ENCODE measurements around the gene COQ4. TPM values are rescaled to one million over a fixed set of nuclear protein-coding genes. Genes with fewer than 3 reads are reported as not detected.
"Not testable (repeated sequence)": the region's sequence is repeated elsewhere in the genome, so short reads cannot be mapped to it uniquely, and the experiment has no call there.

COQ4 gene
- total RNA-seq, 8 experiments from 2014 or later: 37.8 to 66.5 (median 51.1) TPM

GRCh38 chr9:128338852-128339614, 16.4 kb downstream of the COQ4 start:
- ATAC-seq (replicated peaks in 6 of 8); in situ Hi-C loops (cut with MboI; ENCODE audit: low pct_unique_long_range_greater_than_20kb in 2 of 9, low sequenced_read_pairs in 9 of 9, unreplicated experiment in 9 of 9): not testable (repeated sequence)

GRCh38 chr9:128339761-128340690, 17.4 kb downstream of the COQ4 start, which contains the start of gene SLC27A4:
Gene SLC27A4, plus strand, starts transcription at chr9:128340527. Its CDS starts 2,606 bp downstream, at chr9:128343133.
- in situ Hi-C loops (cut with MboI; ENCODE audit: low pct_unique_long_range_greater_than_20kb in 2 of 9, low sequenced_read_pairs in 9 of 9, unreplicated experiment in 9 of 9): no loop called here
- WGBS, 10 experiments: 0 to 63% (median 43%) methylated on average over 1 to 4 of the region's 75 CpGs; no CpG with 5 or more reads in 6 of the 10 experiments
- Histone ChIP-seq H3K4me1 (replicated peaks in 1 of 2) (peaks cover 0 to 5% of the 10 kb centered on the region in 2 donors), H3K4me3 (peak within 1 kb of the TSS; percentile 53 to 95 (median 77)), H3K27ac (peak within 1 kb of the TSS; percentile 43 to 51)
- ATAC-seq (replicated peaks in 6 of 8): peak; percentile 89 to 95 (median 91)

More at GRCh38 chr9:128338852-128339614, 16.4 kb downstream of the COQ4 start:
- not testable (repeated sequence) for H3K4me1 ChIP-seq (replicated peaks in 1 of 2); H3K27ac ChIP-seq; H3K4me3 ChIP-seq
- 60 to 100% (median 81%) methylated on average over 1 to 12 of the region's 15 CpGs; no CpG with 5 or more reads in 2 of the 10 experiments for WGBS, 10 experiments

GRCh38 chr9:128340691-128341434, 18.2 kb downstream of the COQ4 start:
- peak overlapping the region; percentile 43 to 51 for H3K27ac ChIP-seq
- 0 to 3% (median 0%) methylated on average over 1 to 8 of the region's 48 CpGs; no CpG with 5 or more reads in 4 of the 10 experiments for WGBS, 10 experiments
- ATAC-seq (replicated peaks in 6 of 8): peak in 7 of 8 experiments; percentile 47 to 79 (median 73)
- H3K4me1 ChIP-seq (replicated peaks in 1 of 2): peaks cover 0 to 5% of the 10 kb centered on the region in 2 donors
- in situ Hi-C loops (cut with MboI; ENCODE audit: low pct_unique_long_range_greater_than_20kb in 2 of 9, low sequenced_read_pairs in 9 of 9, unreplicated experiment in 9 of 9): no loop called here
- H3K4me3 ChIP-seq: peak overlapping the region; percentile 53 to 95 (median 77)

- H3K4me1 ChIP-seq (replicated peaks in 1 of 2): peaks cover 0 to 5% of the 10 kb centered on the region in 2 donors
- H3K27ac ChIP-seq: no peak overlapping the region
- H3K4me3 ChIP-seq: peak overlapping the region; percentile 53 to 95 (median 77)
- ATAC-seq (replicated peaks in 6 of 8): peak; percentile 28 to 49 (median 39)
- in situ Hi-C loops (cut with MboI; ENCODE audit: low pct_unique_long_range_greater_than_20kb in 2 of 9, low sequenced_read_pairs in 9 of 9, unreplicated experiment in 9 of 9): no loop called here
- WGBS, 10 experiments: 0 to 5% methylated on average over 4 to 5 of the region's 13 CpGs; no CpG with 5 or more reads in 8 of the 10 experiments
These were observed 18.8 kb downstream of the COQ4 start for GRCh38 chr9:128341435-128341849.

GRCh38 chr9:128342971-128343680, 20.5 kb downstream of the COQ4 start:
- Histone ChIP-seq H3K4me3 (no peak overlapping the region), H3K27ac (no peak overlapping the region), H3K4me1 (replicated peaks in 1 of 2) (peaks cover 0 to 5% of the 10 kb centered on the region in 2 donors)
- in situ Hi-C loops (cut with MboI; ENCODE audit: low pct_unique_long_range_greater_than_20kb in 2 of 9, low sequenced_read_pairs in 9 of 9, unreplicated experiment in 9 of 9): no loop called here
- ATAC-seq (replicated peaks in 6 of 8): no peak
- 90 to 100% (median 97%) methylated on average over 1 to 5 of the region's 8 CpGs; no CpG with 5 or more reads in 4 of the 10 experiments for WGBS, 10 experiments

- ATAC-seq (replicated peaks in 6 of 8): no peak
- WGBS, 10 experiments: 80 to 100% (median 100%) methylated on average over 1 to 3 of the region's 4 CpGs; no CpG with 5 or more reads in 5 of the 10 experiments
- no peak overlapping the region for H3K4me3 ChIP-seq
- in situ Hi-C loops (cut with MboI; ENCODE audit: low pct_unique_long_range_greater_than_20kb in 2 of 9, low sequenced_read_pairs in 9 of 9, unreplicated experiment in 9 of 9): no loop called here
- peaks cover 0 to 5% of the 10 kb centered on the region in 2 donors for H3K4me1 ChIP-seq (replicated peaks in 1 of 2)
- no peak overlapping the region for H3K27ac ChIP-seq
These were observed 21.2 kb downstream of the COQ4 start for GRCh38 chr9:128343855-128344254.

GRCh38 chr9:128344931-128345605, 22.4 kb downstream of the COQ4 start:
- 73 to 100% (median 100%) methylated on average over 1 to 6 of the region's 28 CpGs; no CpG with 5 or more reads in 4 of the 10 experiments for WGBS, 10 experiments
- ATAC-seq (replicated peaks in 6 of 8): no peak
- in situ Hi-C loops (cut with MboI; ENCODE audit: low pct_unique_long_range_greater_than_20kb in 2 of 9, low sequenced_read_pairs in 9 of 9, unreplicated experiment in 9 of 9): no loop called here
- H3K4me3 ChIP-seq: no peak overlapping the region
- no peak overlapping the region for H3K27ac ChIP-seq
- H3K4me1 ChIP-seq (replicated peaks in 1 of 2): peaks cover 0 to 5% of the 10 kb centered on the region in 2 donors

GRCh38 chr9:128349125-128349524, 26.5 kb downstream of the COQ4 start:
- in situ Hi-C loops (cut with MboI; ENCODE audit: low pct_unique_long_range_greater_than_20kb in 2 of 9, low sequenced_read_pairs in 9 of 9, unreplicated experiment in 9 of 9): no loop called here
- H3K4me1 ChIP-seq (replicated peaks in 1 of 2): no peaks in the 10 kb centered on the region
- no peak overlapping the region for H3K4me3 ChIP-seq
- ATAC-seq (replicated peaks in 6 of 8): no peak
- H3K27ac ChIP-seq: no peak overlapping the region
- WGBS, 10 experiments: 93 to 100% methylated on average over 1 to 2 of the region's 2 CpGs; no CpG with 5 or more reads in 8 of the 10 experiments

- Histone ChIP-seq H3K4me3 (no peak overlapping the region), H3K27ac (no peak overlapping the region), H3K4me1 (replicated peaks in 1 of 2) (no peaks in the 10 kb centered on the region)
- in situ Hi-C loops (cut with MboI; ENCODE audit: low pct_unique_long_range_greater_than_20kb in 2 of 9, low sequenced_read_pairs in 9 of 9, unreplicated experiment in 9 of 9): no loop called here
- WGBS, 10 experiments: 88 to 100% (median 100%) methylated on average over 1 to 5 of the region's 6 CpGs; no CpG with 5 or more reads in 3 of the 10 experiments
- peak in 1 of 8 experiments; percentile 5 for ATAC-seq (replicated peaks in 6 of 8)
These were observed 27.1 kb downstream of the COQ4 start for GRCh38 chr9:128349772-128350171.

GRCh38 chr9:128355451-128355850, 32.8 kb downstream of the COQ4 start:
- Histone ChIP-seq H3K4me3 (no peak overlapping the region), H3K4me1 (replicated peaks in 1 of 2) (no peaks in the 10 kb centered on the region), H3K27ac (no peak overlapping the region)
- in situ Hi-C loops (cut with MboI; ENCODE audit: low pct_unique_long_range_greater_than_20kb in 2 of 9, low sequenced_read_pairs in 9 of 9, unreplicated experiment in 9 of 9): no loop called here
- ATAC-seq (replicated peaks in 6 of 8): peak in 3 of 8 experiments; percentile 10 to 19 (median 14)
- 93 to 100% (median 100%) methylated on average over 1 to 4 of the region's 19 CpGs; no CpG with 5 or more reads in 7 of the 10 experiments for WGBS, 10 experiments

GRCh38 chr9:128358090-128358489, 35.5 kb downstream of the COQ4 start:
- H3K4me1 ChIP-seq (replicated peaks in 1 of 2): peaks cover 8 to 12% of the 10 kb centered on the region in 2 donors
- in situ Hi-C loops (cut with MboI; ENCODE audit: low pct_unique_long_range_greater_than_20kb in 2 of 9, low sequenced_read_pairs in 9 of 9, unreplicated experiment in 9 of 9): no loop called here
- H3K27ac ChIP-seq: no peak overlapping the region
- 83 to 100% (median 90%) methylated on average over 1 to 7 of the region's 8 CpGs; no CpG with 5 or more reads in 3 of the 10 experiments for WGBS, 10 experiments
- no peak overlapping the region for H3K4me3 ChIP-seq
- ATAC-seq (replicated peaks in 6 of 8): no peak

Measured in motor neuron (in vitro differentiated cells).